ENCODE data around the gene CEP192.
A peak's percentile ranks its signal among the peaks of the same experiment; 100 is the strongest.
"Not testable (repeated sequence)": the region's sequence is repeated elsewhere in the genome, so short reads cannot be mapped to it uniquely, and the experiment has no call there.

Gene CEP192

GRCh38 chr18:12968115-12968514, 23.0 kb upstream of the CEP192 start:
- Histone ChIP-seq H3K9me3 (ENCODE audit: control insufficient read depth, low read length) (no peaks in the 10 kb centered on the region), H3K9ac (ENCODE audit: low read length) (no peak overlapping the region), H3K4me1 (ENCODE audit: control insufficient read depth, insufficient read depth, low read length) (peaks cover 9% of the 10 kb centered on the region), H3K27me3 (replicated peaks; ENCODE audit: control insufficient read depth, insufficient read depth, low read length) (no peaks in the 10 kb centered on the region), H3K36me3 (ENCODE audit: control insufficient read depth, insufficient read depth, low read length, severe bottlenecking) (peaks cover 54% of the 10 kb centered on the region), H3K4me3 (ENCODE audit: low read length) (no peak overlapping the region)
- no peak for DNase-seq (ENCODE audit: low read depth)

- H3K4me3 ChIP-seq (ENCODE audit: low read length): no peak overlapping the region
- H3K36me3 ChIP-seq (ENCODE audit: control insufficient read depth, insufficient read depth, low read length, severe bottlenecking): peaks cover 52% of the 10 kb centered on the region
- H3K9ac ChIP-seq (ENCODE audit: low read length): no peak overlapping the region
- DNase-seq (ENCODE audit: low read depth): no peak
- peaks cover 9% of the 10 kb centered on the region for H3K4me1 ChIP-seq (ENCODE audit: control insufficient read depth, insufficient read depth, low read length)
- H3K27me3 ChIP-seq (replicated peaks; ENCODE audit: control insufficient read depth, insufficient read depth, low read length): no peaks in the 10 kb centered on the region
- no peaks in the 10 kb centered on the region for H3K9me3 ChIP-seq (ENCODE audit: control insufficient read depth, low read length)
Observed at GRCh38 chr18:12968619-12969018, 22.5 kb upstream of the CEP192 start.

- Histone ChIP-seq H3K9ac (ENCODE audit: low read length) (no peak overlapping the region), H3K4me3 (ENCODE audit: low read length) (no peak overlapping the region), H3K27me3 (replicated peaks; ENCODE audit: control insufficient read depth, insufficient read depth, low read length) (no peaks in the 10 kb centered on the region), H3K4me1 (ENCODE audit: control insufficient read depth, insufficient read depth, low read length) (no peaks in the 10 kb centered on the region), H3K9me3 (ENCODE audit: control insufficient read depth, low read length) (no peaks in the 10 kb centered on the region), H3K36me3 (ENCODE audit: control insufficient read depth, insufficient read depth, low read length, severe bottlenecking) (peaks cover 63% of the 10 kb centered on the region)
- DNase-seq (ENCODE audit: low read depth): no peak
Observed at GRCh38 chr18:12973562-12974213, 17.5 kb upstream of the CEP192 start.

GRCh38 chr18:12975488-12975887, 15.7 kb upstream of the CEP192 start:
- DNase-seq (ENCODE audit: low read depth): no peak
- H3K4me3 ChIP-seq (ENCODE audit: low read length): no peak overlapping the region

GRCh38 chr18:12976305-12976704, 14.9 kb upstream of the CEP192 start:
- H3K9me3 ChIP-seq (ENCODE audit: control insufficient read depth, low read length): no peaks in the 10 kb centered on the region
- H3K36me3 ChIP-seq (ENCODE audit: control insufficient read depth, insufficient read depth, low read length, severe bottlenecking): peaks cover 54% of the 10 kb centered on the region
- no peak for DNase-seq (ENCODE audit: low read depth)
- no peaks in the 10 kb centered on the region for H3K27me3 ChIP-seq (replicated peaks; ENCODE audit: control insufficient read depth, insufficient read depth, low read length)
- no peak overlapping the region for H3K9ac ChIP-seq (ENCODE audit: low read length)
- no peaks in the 10 kb centered on the region for H3K4me1 ChIP-seq (ENCODE audit: control insufficient read depth, insufficient read depth, low read length)
- H3K4me3 ChIP-seq (ENCODE audit: low read length): no peak overlapping the region

More at GRCh38 chr18:12975488-12975887, 15.7 kb upstream of the CEP192 start:
- Histone ChIP-seq H3K9ac (ENCODE audit: low read length) (no peak overlapping the region), H3K4me1 (ENCODE audit: control insufficient read depth, insufficient read depth, low read length) (no peaks in the 10 kb centered on the region), H3K36me3 (ENCODE audit: control insufficient read depth, insufficient read depth, low read length, severe bottlenecking) (peaks cover 63% of the 10 kb centered on the region), H3K9me3 (ENCODE audit: control insufficient read depth, low read length) (no peaks in the 10 kb centered on the region), H3K27me3 (replicated peaks; ENCODE audit: control insufficient read depth, insufficient read depth, low read length) (no peaks in the 10 kb centered on the region)

GRCh38 chr18:12980065-12980464, 11.1 kb upstream of the CEP192 start:
- not testable (repeated sequence) for DNase-seq (ENCODE audit: low read depth); H3K4me1 ChIP-seq (ENCODE audit: control insufficient read depth, insufficient read depth, low read length); H3K9ac ChIP-seq (ENCODE audit: low read length); H3K4me3 ChIP-seq (ENCODE audit: low read length); H3K27me3 ChIP-seq (replicated peaks; ENCODE audit: control insufficient read depth, insufficient read depth, low read length); H3K9me3 ChIP-seq (ENCODE audit: control insufficient read depth, low read length)
- H3K36me3 ChIP-seq (ENCODE audit: control insufficient read depth, insufficient read depth, low read length, severe bottlenecking): peaks cover 47% of the 10 kb centered on the region

GRCh38 chr18:12989397-12990122, 1.6 kb upstream of the CEP192 start:
- no peak for DNase-seq (ENCODE audit: low read depth)
- Histone ChIP-seq H3K9ac (ENCODE audit: low read length) (no peak overlapping the region), H3K4me1 (ENCODE audit: control insufficient read depth, insufficient read depth, low read length) (peaks cover 16% of the 10 kb centered on the region), H3K4me3 (ENCODE audit: low read length) (no peak overlapping the region), H3K27me3 (replicated peaks; ENCODE audit: control insufficient read depth, insufficient read depth, low read length) (no peaks in the 10 kb centered on the region), H3K9me3 (ENCODE audit: control insufficient read depth, low read length) (no peaks in the 10 kb centered on the region), H3K36me3 (ENCODE audit: control insufficient read depth, insufficient read depth, low read length, severe bottlenecking) (peaks cover 14% of the 10 kb centered on the region)

- Histone ChIP-seq H3K4me3 (ENCODE audit: low read length) (peak overlapping the region; percentile 87), H3K9me3 (ENCODE audit: control insufficient read depth, low read length) (no peaks in the 10 kb centered on the region), H3K36me3 (ENCODE audit: control insufficient read depth, insufficient read depth, low read length, severe bottlenecking) (peaks cover 10% of the 10 kb centered on the region), H3K9ac (ENCODE audit: low read length) (peak overlapping the region; percentile 92), H3K4me1 (ENCODE audit: control insufficient read depth, insufficient read depth, low read length) (peaks cover 16% of the 10 kb centered on the region), H3K27me3 (replicated peaks; ENCODE audit: control insufficient read depth, insufficient read depth, low read length) (no peaks in the 10 kb centered on the region)
- no peak for DNase-seq (ENCODE audit: low read depth)
Observed at GRCh38 chr18:12990123-12990475, 1.1 kb upstream of the CEP192 start.

GRCh38 chr18:12990641-12990966, 558 bp upstream of the CEP192 start:
- no peaks in the 10 kb centered on the region for H3K27me3 ChIP-seq (replicated peaks; ENCODE audit: control insufficient read depth, insufficient read depth, low read length)
- peaks cover 16% of the 10 kb centered on the region for H3K4me1 ChIP-seq (ENCODE audit: control insufficient read depth, insufficient read depth, low read length)

GRCh38 chr18:12991821-12992179, 638 bp downstream of the CEP192 start:
- Histone ChIP-seq H3K9me3 (ENCODE audit: control insufficient read depth, low read length) (no peaks in the 10 kb centered on the region), H3K4me1 (ENCODE audit: control insufficient read depth, insufficient read depth, low read length) (peaks cover 16% of the 10 kb centered on the region), H3K36me3 (ENCODE audit: control insufficient read depth, insufficient read depth, low read length, severe bottlenecking) (peaks cover 4% of the 10 kb centered on the region), H3K27me3 (replicated peaks; ENCODE audit: control insufficient read depth, insufficient read depth, low read length) (no peaks in the 10 kb centered on the region), H3K4me3 (ENCODE audit: low read length) (peak overlapping the region; percentile 87), H3K9ac (ENCODE audit: low read length) (peak overlapping the region; percentile 92)
- no peak for DNase-seq (ENCODE audit: low read depth)

More at GRCh38 chr18:12990641-12990966, 558 bp upstream of the CEP192 start:
- DNase-seq (ENCODE audit: low read depth): no peak
- Histone ChIP-seq H3K36me3 (ENCODE audit: control insufficient read depth, insufficient read depth, low read length, severe bottlenecking) (peaks cover 7% of the 10 kb centered on the region), H3K4me3 (ENCODE audit: low read length) (peak overlapping the region; percentile 87), H3K9me3 (ENCODE audit: control insufficient read depth, low read length) (no peaks in the 10 kb centered on the region), H3K9ac (ENCODE audit: low read length) (peak overlapping the region; percentile 92)

- Histone ChIP-seq H3K36me3 (ENCODE audit: control insufficient read depth, insufficient read depth, low read length, severe bottlenecking) (no peaks in the 10 kb centered on the region), H3K9me3 (ENCODE audit: control insufficient read depth, low read length) (no peaks in the 10 kb centered on the region), H3K4me3 (ENCODE audit: low read length) (no peak overlapping the region), H3K4me1 (ENCODE audit: control insufficient read depth, insufficient read depth, low read length) (peaks cover 16% of the 10 kb centered on the region), H3K9ac (ENCODE audit: low read length) (no peak overlapping the region), H3K27me3 (replicated peaks; ENCODE audit: control insufficient read depth, insufficient read depth, low read length) (no peaks in the 10 kb centered on the region)
- no peak for DNase-seq (ENCODE audit: low read depth)
Observed at GRCh38 chr18:12993439-12993838, 2.3 kb downstream of the CEP192 start.

GRCh38 chr18:12995424-12995823, 4.3 kb downstream of the CEP192 start:
- Histone ChIP-seq H3K9ac (ENCODE audit: low read length) (no peak overlapping the region), H3K9me3 (ENCODE audit: control insufficient read depth, low read length) (no peaks in the 10 kb centered on the region), H3K4me3 (ENCODE audit: low read length) (no peak overlapping the region), H3K4me1 (ENCODE audit: control insufficient read depth, insufficient read depth, low read length) (peaks cover 15% of the 10 kb centered on the region), H3K27me3 (replicated peaks; ENCODE audit: control insufficient read depth, insufficient read depth, low read length) (no peaks in the 10 kb centered on the region), H3K36me3 (ENCODE audit: control insufficient read depth, insufficient read depth, low read length, severe bottlenecking) (no peaks in the 10 kb centered on the region)
- no peak for DNase-seq (ENCODE audit: low read depth)
